Omental fat pad (tissue), 4 donors: ENCODE data around the gene STARD10. TPM values are rescaled to one million over a fixed set of nuclear protein-coding genes. Genes with fewer than 3 reads are reported as not detected.

Experiments used
- ATAC-seq: fragments of 150-250 bp; one replicate; pipeline ENCODE4 v1.9.1; 2016; ENCODE audit warnings: mild to moderate bottlenecking, moderate library complexity; ENCODE audit not compliant: low FRiP score
- DNase-seq: peaks from one replicate; pipeline ENCODE4 v3.0.0-alpha.2; 2019; ENCODE audit warnings: low spot score
- CTCF ChIP-seq, 3 donors: fragments of 450-650 bp; IDR thresholded peaks; one replicate each; pipeline ENCODE4 v1.5.1; 2016 to 2017; ENCODE audit warnings: antibody characterized with exemption in 3 of 3, mild to moderate bottlenecking in 3 of 3, moderate library complexity in 2 of 3
- total RNA-seq, 4 donors: library from RNA; depleted of rRNA; stranded (reverse); fragments of >200 nt; gene quantifications; one replicate each; pipeline ENCODE4 v1.1.0, GENCODE V29; 2016

Gene STARD10
- total RNA-seq, 4 donors from 2014 or later: 10.9 to 20.6 (median 15.4) TPM

GRCh38 chr11:72741429-72741833 is 52.4 kb downstream of the STARD10 start:
- TF ChIP-seq CTCF (IDR thresholded peaks at IDR 0.05): no peak
- ATAC-seq (peak; percentile 3), DNase-seq (no peak)

GRCh38 chr11:72740562-72741428 is 53.1 kb downstream of the STARD10 start:
- ATAC-seq (peak; percentile 8), DNase-seq (no peak)
- TF ChIP-seq CTCF (IDR thresholded peaks at IDR 0.05): no peak

GRCh38 chr11:72740060-72740424 is 53.8 kb downstream of the STARD10 start:
- DNase-seq: no peak
- TF ChIP-seq CTCF (IDR thresholded peaks at IDR 0.05): no peak
- ATAC-seq: no peak

- DNase-seq: no peak
- TF ChIP-seq CTCF (IDR thresholded peaks at IDR 0.05): no peak
- no peak for ATAC-seq
Measured at GRCh38 chr11:72739240-72740059, 54.4 kb downstream of the STARD10 start.

- no peak for TF ChIP-seq CTCF (IDR thresholded peaks at IDR 0.05)
- ATAC-seq (no peak), DNase-seq (no peak)
Measured at GRCh38 chr11:72738199-72739141, 55.4 kb downstream of the STARD10 start.

GRCh38 chr11:72737336-72737735 is 56.5 kb downstream of the STARD10 start:
- ATAC-seq (no peak), DNase-seq (no peak)
- no peak for TF ChIP-seq CTCF (IDR thresholded peaks at IDR 0.05)
